Liver (tissue), 9 donors: ENCODE data around the gene HSD17B12. TPM values are rescaled to one million over a fixed set of nuclear protein-coding genes. Genes with fewer than 3 reads are reported as not detected.

ENCODE experiments used
- DNase-seq: peaks from one replicate; pipeline ENCODE4 v3.0.0-alpha.2; 2017; ENCODE audit warnings: low spot score
- H3K27ac ChIP-seq, 2 donors: one replicate each; pipeline ENCODE4 v1.7.0; 2013; ENCODE audit warnings: inconsistent platforms in 2 of 2, low read length in 2 of 2, control low read depth in 1 of 2, low read depth in 1 of 2, mild to moderate bottlenecking in 1 of 2
- H3K27me3 ChIP-seq, 4 donors: one replicate each; pipeline versions ENCODE4 v1.6.1 to v1.7.0; 2013; ENCODE audit warnings: low read length in 3 of 4, inconsistent platforms in 1 of 4, mild to moderate bottlenecking in 1 of 4, moderate library complexity in 1 of 4; ENCODE audit not compliant: control insufficient read depth in 4 of 4, insufficient read depth in 4 of 4
- H3K36me3 ChIP-seq, 4 donors: one replicate each; pipeline versions ENCODE4 v1.6.1 to v1.7.0; 2013; ENCODE audit warnings: low read length in 3 of 4, mild to moderate bottlenecking in 3 of 4, low read depth in 1 of 4, moderate library complexity in 1 of 4; ENCODE audit not compliant: control insufficient read depth in 4 of 4, insufficient read depth in 3 of 4
- H3K4me1 ChIP-seq, 4 donors: one replicate each; pipeline versions ENCODE4 v1.6.1 to v1.7.0; 2013; ENCODE audit warnings: low read length in 3 of 4, mild to moderate bottlenecking in 3 of 4, moderate library complexity in 1 of 4; ENCODE audit not compliant: control insufficient read depth in 4 of 4, insufficient read depth in 4 of 4
- H3K4me3 ChIP-seq, 3 donors: one replicate each; pipeline versions ENCODE4 v1.6.1 to v1.7.0; 2013; ENCODE audit warnings: low read length in 3 of 3, control low read depth in 1 of 3, low read depth in 1 of 3, mild to moderate bottlenecking in 1 of 3
- H3K9ac ChIP-seq, 2 donors: one replicate each; pipeline ENCODE4 v1.7.0; 2013; ENCODE audit warnings: low read length in 2 of 2, mild to moderate bottlenecking in 2 of 2, moderate library complexity in 2 of 2, control low read depth in 1 of 2, low read depth in 1 of 2
- H3K9me3 ChIP-seq, 4 donors: one replicate each; pipeline versions ENCODE4 v1.6.1 to v1.7.0; 2013; ENCODE audit warnings: low read length in 3 of 4; ENCODE audit not compliant: control insufficient read depth in 4 of 4
- EGR1 ChIP-seq, 2 donors: IDR thresholded peaks; 2 replicates each; pipeline ENCODE4 v1.6.1; 2016 to 2018; ENCODE audit warnings: antibody characterized with exemption in 2 of 2, low read depth in 2 of 2
- FOXA1 ChIP-seq: IDR thresholded peaks from 2 replicates; pipeline ENCODE4 v1.6.1; 2016; ENCODE audit warnings: antibody characterized with exemption
- GABPA ChIP-seq, 2 donors: IDR thresholded peaks in 1 of 2; conservative IDR thresholded peaks in 1 of 2; 2 replicates each; pipeline ENCODE4 v1.6.1; 2016; ENCODE audit warnings: antibody characterized with exemption in 2 of 2, mild to moderate bottlenecking in 1 of 2, moderate library complexity in 1 of 2
- HNF4A ChIP-seq, 2 donors: conservative IDR thresholded peaks; 2 replicates each; pipeline ENCODE4 v1.6.1; 2016; ENCODE audit warnings: antibody characterized with exemption in 2 of 2, mild to moderate bottlenecking in 2 of 2
- HNF4G ChIP-seq: IDR thresholded peaks from 2 replicates; pipeline ENCODE4 v1.6.1; 2016; ENCODE audit warnings: antibody characterized with exemption
- JUND ChIP-seq, 2 donors: IDR thresholded peaks; 2 replicates each; pipeline ENCODE4 v1.6.1; 2016; ENCODE audit warnings: antibody characterized with exemption in 2 of 2
- NR2F2 ChIP-seq: IDR thresholded peaks from 2 replicates; pipeline ENCODE4 v1.6.1; 2016; ENCODE audit warnings: antibody characterized with exemption
- RAD21 ChIP-seq, 2 donors: IDR thresholded peaks; 2 replicates each; pipeline ENCODE4 v1.6.1; 2016; ENCODE audit warnings: antibody characterized with exemption in 2 of 2, mild to moderate bottlenecking in 2 of 2
- RXRA ChIP-seq, 2 donors: IDR thresholded peaks; 2 replicates each; pipeline ENCODE4 v1.6.1; 2017 to 2018; ENCODE audit warnings: antibody characterized with exemption in 2 of 2, mild to moderate bottlenecking in 1 of 2
- SP1 ChIP-seq: IDR thresholded peaks from 2 replicates; pipeline ENCODE4 v1.6.1; 2018; ENCODE audit warnings: antibody characterized with exemption, mild to moderate bottlenecking
- TAF1 ChIP-seq: conservative IDR thresholded peaks from 2 replicates; pipeline ENCODE4 v1.6.1; 2016; ENCODE audit warnings: antibody characterized with exemption, mild to moderate bottlenecking
- YY1 ChIP-seq: IDR thresholded peaks from 2 replicates; pipeline ENCODE4 v1.6.1; 2016; ENCODE audit warnings: antibody characterized with exemption, mild to moderate bottlenecking
- WGBS: extraction: QIAGEN DNeasy Blood & Tissue Kit; methylation state at CpG from one replicate; pipeline ENCODE4 v1.1.7; 2013; 5-methylcytosine and 5-hydroxymethylcytosine counted together
- polyA plus RNA-seq, 2 donors: library from polyadenylated mRNA; stranded (reverse) in 1 of 2; unstranded in 1 of 2; fragments of 200-250 nt in 1 of 2; fragments of >200 nt in 1 of 2; fragmentation: Nextera tagmentation in 1 of 2; extraction: Ambion mirVana in 1 of 2; gene quantifications; one replicate each; pipeline versions ENCODE4 v1.2.1 to v1.2.3, GENCODE V29; 2013 to 2015
- total RNA-seq, 2 donors: library from RNA; depleted of rRNA; stranded (reverse); fragments of >200 nt; gene quantifications; one replicate each; pipeline ENCODE4 v1.2.3, GENCODE V29; 2014
- TF ChIP-seq, protein P1 (sequence below): IDR thresholded peaks from 2 replicates; pipeline ENCODE4 v1.6.1; 2016; ENCODE audit warnings: antibody characterized with exemption, mild to moderate bottlenecking
- TF ChIP-seq, protein P2 (sequence below): IDR thresholded peaks from 2 replicates; pipeline ENCODE4 v1.6.1; 2016; ENCODE audit warnings: antibody characterized with exemption
- TF ChIP-seq, protein P3 (sequence below): IDR thresholded peaks from 2 replicates; pipeline ENCODE4 v1.6.1; 2016; ENCODE audit warnings: antibody characterized with exemption
- TF ChIP-seq, protein P4 (sequence below): IDR thresholded peaks from 2 replicates; pipeline ENCODE4 v1.6.1; 2016; ENCODE audit warnings: antibody characterized with exemption
- donor health status: healthy.
- donor health status: healthy.
- donor health status: healthy.
- donor health status: healthy.
- donor health status: healthy.

HSD17B12 gene
- total and polyA plus RNA-seq, 4 donors = 50.3 to 126 (median 68.3) TPM

DNA sequence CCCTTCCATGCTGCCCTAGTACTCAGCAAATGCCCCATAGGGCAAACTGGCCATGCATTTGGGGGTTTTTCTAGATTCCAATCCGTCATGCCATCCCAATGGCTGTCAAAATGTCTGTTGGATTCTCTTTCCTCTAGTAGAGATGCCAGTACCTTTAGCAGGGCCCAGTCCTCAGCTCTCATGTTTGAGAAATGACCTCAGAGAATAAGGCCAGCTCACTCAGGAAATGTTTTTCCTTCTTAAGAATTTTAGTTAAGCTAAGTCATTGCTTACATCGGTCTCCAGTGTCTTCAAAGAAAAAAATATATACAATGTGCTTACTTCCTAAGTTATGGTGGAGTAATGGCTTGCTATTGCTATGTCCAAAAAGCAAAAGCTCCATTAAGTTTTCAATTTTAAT, 186.0 kb downstream of the HSD17B12 start (continued):
- TF ChIP-seq, protein P1, sequence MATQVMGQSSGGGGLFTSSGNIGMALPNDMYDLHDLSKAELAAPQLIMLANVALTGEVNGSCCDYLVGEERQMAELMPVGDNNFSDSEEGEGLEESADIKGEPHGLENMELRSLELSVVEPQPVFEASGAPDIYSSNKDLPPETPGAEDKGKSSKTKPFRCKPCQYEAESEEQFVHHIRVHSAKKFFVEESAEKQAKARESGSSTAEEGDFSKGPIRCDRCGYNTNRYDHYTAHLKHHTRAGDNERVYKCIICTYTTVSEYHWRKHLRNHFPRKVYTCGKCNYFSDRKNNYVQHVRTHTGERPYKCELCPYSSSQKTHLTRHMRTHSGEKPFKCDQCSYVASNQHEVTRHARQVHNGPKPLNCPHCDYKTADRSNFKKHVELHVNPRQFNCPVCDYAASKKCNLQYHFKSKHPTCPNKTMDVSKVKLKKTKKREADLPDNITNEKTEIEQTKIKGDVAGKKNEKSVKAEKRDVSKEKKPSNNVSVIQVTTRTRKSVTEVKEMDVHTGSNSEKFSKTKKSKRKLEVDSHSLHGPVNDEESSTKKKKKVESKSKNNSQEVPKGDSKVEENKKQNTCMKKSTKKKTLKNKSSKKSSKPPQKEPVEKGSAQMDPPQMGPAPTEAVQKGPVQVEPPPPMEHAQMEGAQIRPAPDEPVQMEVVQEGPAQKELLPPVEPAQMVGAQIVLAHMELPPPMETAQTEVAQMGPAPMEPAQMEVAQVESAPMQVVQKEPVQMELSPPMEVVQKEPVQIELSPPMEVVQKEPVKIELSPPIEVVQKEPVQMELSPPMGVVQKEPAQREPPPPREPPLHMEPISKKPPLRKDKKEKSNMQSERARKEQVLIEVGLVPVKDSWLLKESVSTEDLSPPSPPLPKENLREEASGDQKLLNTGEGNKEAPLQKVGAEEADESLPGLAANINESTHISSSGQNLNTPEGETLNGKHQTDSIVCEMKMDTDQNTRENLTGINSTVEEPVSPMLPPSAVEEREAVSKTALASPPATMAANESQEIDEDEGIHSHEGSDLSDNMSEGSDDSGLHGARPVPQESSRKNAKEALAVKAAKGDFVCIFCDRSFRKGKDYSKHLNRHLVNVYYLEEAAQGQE = no peak
- TF ChIP-seq, protein P2, sequence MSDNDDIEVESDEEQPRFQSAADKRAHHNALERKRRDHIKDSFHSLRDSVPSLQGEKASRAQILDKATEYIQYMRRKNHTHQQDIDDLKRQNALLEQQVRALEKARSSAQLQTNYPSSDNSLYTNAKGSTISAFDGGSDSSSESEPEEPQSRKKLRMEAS = no peak

DNA sequence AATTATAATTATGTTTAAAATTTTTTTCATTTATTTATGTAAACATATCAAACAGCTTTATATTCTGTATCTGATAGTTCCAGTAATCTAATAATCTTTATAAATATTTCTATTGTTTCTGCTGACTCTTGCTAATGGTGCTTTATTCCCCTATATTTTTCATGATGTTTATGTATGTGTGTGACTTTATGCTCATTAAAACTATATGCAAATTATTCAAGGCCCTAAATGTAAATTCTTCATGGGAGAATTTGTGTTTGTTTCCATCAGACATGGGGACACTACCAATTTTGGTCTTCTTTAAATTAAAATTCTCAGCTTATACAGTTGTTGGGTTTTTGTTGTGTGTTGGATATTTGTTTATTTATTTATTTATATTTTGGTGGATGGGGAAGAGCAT, 186.4 kb downstream of the HSD17B12 start:
- H3K4me3 ChIP-seq = no peak overlapping the region
- no peak for DNase-seq
- H3K36me3 ChIP-seq = no peaks in the 10 kb centered on the region
- no peak overlapping the region for H3K27ac ChIP-seq
- peaks cover 0 to 4% (median 2%) of the 10 kb centered on the region in 4 donors for H3K4me1 ChIP-seq
- H3K9me3 ChIP-seq = no peaks in the 10 kb centered on the region
- peaks cover 0 to 3% (median under 1%) of the 10 kb centered on the region in 4 donors for H3K27me3 ChIP-seq
- TF ChIP-seq RAD21 (IDR thresholded peaks at IDR 0.05) (no peak), JUND (IDR thresholded peaks at IDR 0.05) (no peak), GABPA (IDR thresholded peaks at IDR 0.05 in 1 of 2, conservative IDR thresholded peaks at IDR 0.05 in 1 of 2) (no peak), HNF4A (conservative IDR thresholded peaks at IDR 0.05) (no peak), HNF4G (no peak), NR2F2 (no peak), FOXA1 (no peak), TAF1 (no peak)
- TF ChIP-seq, protein P3, sequence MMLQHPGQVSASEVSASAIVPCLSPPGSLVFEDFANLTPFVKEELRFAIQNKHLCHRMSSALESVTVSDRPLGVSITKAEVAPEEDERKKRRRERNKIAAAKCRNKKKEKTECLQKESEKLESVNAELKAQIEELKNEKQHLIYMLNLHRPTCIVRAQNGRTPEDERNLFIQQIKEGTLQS = no peak
- TF ChIP-seq, protein P4, sequence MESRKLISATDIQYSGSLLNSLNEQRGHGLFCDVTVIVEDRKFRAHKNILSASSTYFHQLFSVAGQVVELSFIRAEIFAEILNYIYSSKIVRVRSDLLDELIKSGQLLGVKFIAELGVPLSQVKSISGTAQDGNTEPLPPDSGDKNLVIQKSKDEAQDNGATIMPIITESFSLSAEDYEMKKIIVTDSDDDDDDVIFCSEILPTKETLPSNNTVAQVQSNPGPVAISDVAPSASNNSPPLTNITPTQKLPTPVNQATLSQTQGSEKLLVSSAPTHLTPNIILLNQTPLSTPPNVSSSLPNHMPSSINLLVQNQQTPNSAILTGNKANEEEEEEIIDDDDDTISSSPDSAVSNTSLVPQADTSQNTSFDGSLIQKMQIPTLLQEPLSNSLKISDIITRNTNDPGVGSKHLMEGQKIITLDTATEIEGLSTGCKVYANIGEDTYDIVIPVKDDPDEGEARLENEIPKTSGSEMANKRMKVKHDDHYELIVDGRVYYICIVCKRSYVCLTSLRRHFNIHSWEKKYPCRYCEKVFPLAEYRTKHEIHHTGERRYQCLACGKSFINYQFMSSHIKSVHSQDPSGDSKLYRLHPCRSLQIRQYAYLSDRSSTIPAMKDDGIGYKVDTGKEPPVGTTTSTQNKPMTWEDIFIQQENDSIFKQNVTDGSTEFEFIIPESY = no peak
- H3K9ac ChIP-seq = no peak overlapping the region

DNA sequence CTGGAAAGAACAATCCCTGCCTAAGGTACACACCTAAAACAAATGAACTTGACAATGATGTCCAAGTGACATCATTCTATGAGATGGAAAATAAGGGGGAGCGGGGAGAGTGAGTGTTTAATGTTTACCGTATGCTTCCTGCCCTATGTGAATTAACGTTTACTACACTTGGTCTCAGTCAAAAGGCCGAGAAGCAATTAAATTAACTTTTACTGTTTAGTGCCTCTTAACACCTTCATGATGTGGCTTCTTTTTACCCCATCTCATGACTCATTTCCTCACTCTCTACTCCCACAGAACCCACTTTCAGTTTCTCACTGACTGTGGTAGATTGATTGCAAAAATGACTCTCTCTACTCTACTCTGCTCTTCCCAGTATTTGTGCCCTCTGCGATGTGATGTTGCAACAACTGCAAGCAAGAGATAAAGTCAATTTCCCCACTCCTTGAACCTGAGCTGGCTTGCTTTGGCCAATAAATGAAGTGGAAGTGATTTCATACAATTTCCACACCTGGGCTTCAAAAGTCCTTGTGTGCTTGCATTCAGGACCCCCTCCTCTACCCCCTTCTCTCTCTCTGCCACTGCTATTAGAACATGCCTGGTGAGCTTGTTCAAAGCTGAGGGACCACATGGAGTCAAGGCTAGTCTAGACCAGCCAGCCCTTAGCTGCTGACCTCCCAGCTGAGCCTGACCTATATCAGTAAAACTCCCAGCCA, 188.5 kb downstream of the HSD17B12 start:
- H3K9me3 ChIP-seq = peaks cover 0 to 4% (median 0%) of the 10 kb centered on the region in 4 donors
- DNase-seq = no peak
- 34% methylated on average over 5 of the region's 5 CpGs for WGBS
- H3K27ac ChIP-seq = peak overlapping the region in 1 of 2 donors; percentile 48
- H3K4me3 ChIP-seq = no peak overlapping the region
- peaks cover 0 to 4% (median 2%) of the 10 kb centered on the region in 4 donors for H3K4me1 ChIP-seq
- no peak overlapping the region for H3K9ac ChIP-seq
- peaks cover 0 to 8% (median under 1%) of the 10 kb centered on the region in 4 donors for H3K27me3 ChIP-seq
- no peaks in the 10 kb centered on the region for H3K36me3 ChIP-seq
- TF ChIP-seq, protein P4 = peak; percentile 40
- TF ChIP-seq HNF4A (conservative IDR thresholded peaks at IDR 0.05) (peak; percentile 66 to 70), GABPA (IDR thresholded peaks at IDR 0.05 in 1 of 2, conservative IDR thresholded peaks at IDR 0.05 in 1 of 2) (peak; percentile 31 to 67), TAF1 (no peak), EGR1 (IDR thresholded peaks at IDR 0.05; ENCODE audit: low read depth in 2 of 2) (no peak), JUND (IDR thresholded peaks at IDR 0.05) (peak; percentile 88 to 89), RAD21 (IDR thresholded peaks at IDR 0.05) (peak in 1 of 2 donors; percentile 31), RXRA (IDR thresholded peaks at IDR 0.05) (peak; percentile 46 to 63), SP1 (peak; percentile 71), YY1 (peak; percentile 59)
- TF ChIP-seq, protein P2 = peak; percentile 56
- TF ChIP-seq, protein P1 = peak; percentile 59
- TF ChIP-seq, protein P3 = peak; percentile 42
